ENCODE results near the gene ZNF771. TPM values are rescaled to one million over a fixed set of nuclear protein-coding genes. Genes with fewer than 3 reads are reported as not detected.

ZNF771 gene
- total and polyA plus RNA-seq, 9 of the 15 experiments (the other 6 are each of a cell fraction or from before 2014, with no cell fraction given): 1.5 to 12.6 (median 4.4) TPM

GRCh38 chr16:30397776-30398660 is 9.4 kb upstream of the ZNF771 start (continued):
- TF ChIP-seq TFAM (CRISPR knock-in tag; conservative IDR thresholded peaks at IDR 0.05) (no peak), POLR2G (IDR thresholded peaks at IDR 0.05; ENCODE audit: low read depth, low read length) (0 out of 2 replicates have a peak, but pooled peaks have one; percentile 4), GABPB2 (CRISPR knock-in tag; conservative IDR thresholded peaks at IDR 0.05) (no peak), POLR3G (IDR thresholded peaks at IDR 0.05; ENCODE audit: extremely low read depth, insufficient read length, insufficient replicate concordance) (no peak), CREB3 (tag; conservative IDR thresholded peaks at IDR 0.05; ENCODE audit: low read depth) (no peak), ZNF224 (CRISPR knock-in tag; IDR thresholded peaks at IDR 0.05) (no peak), FOXM1 (IDR thresholded peaks at IDR 0.05; ENCODE audit: low read depth) (no peak), FOXM1 (CRISPR knock-in tag; IDR thresholded peaks at IDR 0.05; ENCODE audit: low read depth) (no peak), ELF2 (CRISPR knock-in tag; IDR thresholded peaks at IDR 0.05) (no peak), ZBTB7A (IDR thresholded peaks at IDR 0.05; ENCODE audit: borderline replicate concordance, control insufficient read depth, low read depth, low read length) (no peak)
- TF ChIP-seq, protein P1, sequence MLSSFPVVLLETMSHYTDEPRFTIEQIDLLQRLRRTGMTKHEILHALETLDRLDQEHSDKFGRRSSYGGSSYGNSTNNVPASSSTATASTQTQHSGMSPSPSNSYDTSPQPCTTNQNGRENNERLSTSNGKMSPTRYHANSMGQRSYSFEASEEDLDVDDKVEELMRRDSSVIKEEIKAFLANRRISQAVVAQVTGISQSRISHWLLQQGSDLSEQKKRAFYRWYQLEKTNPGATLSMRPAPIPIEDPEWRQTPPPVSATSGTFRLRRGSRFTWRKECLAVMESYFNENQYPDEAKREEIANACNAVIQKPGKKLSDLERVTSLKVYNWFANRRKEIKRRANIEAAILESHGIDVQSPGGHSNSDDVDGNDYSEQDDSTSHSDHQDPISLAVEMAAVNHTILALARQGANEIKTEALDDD (IDR thresholded peaks at IDR 0.05): no peak

Data from K562 (cell line).